Activated T-cell treated with anti-CD3 and anti-CD28 coated beads for 4 hours (primary cell): ENCODE data around the gene TSGA10IP.

Source experiments
- DNase-seq: peaks from one replicate; pipeline ENCODE4 v3.0.0-alpha.2; 2020

The TSGA10IP gene

GRCh38 chr11:65918211-65919140 is 26.8 kb upstream of the TSGA10IP start, which contains the start of gene C11orf68:
TSS of gene C11orf68 (minus strand) at chr11:65919062. CDS start at chr11:65919031, 31 bp downstream.
- peak; percentile 21 for DNase-seq

GRCh38 chr11:65919141-65919572 is 26.1 kb upstream of the TSGA10IP start, which contains the start of gene DRAP1:
TSS of gene DRAP1 (plus strand) at chr11:65919426. CDS start at chr11:65919502, 76 bp downstream.
- DNase-seq = peak; percentile 99

- DNase-seq = peak; percentile 50
Measured at GRCh38 chr11:65919573-65920371, 25.5 kb upstream of the TSGA10IP start.

GRCh38 chr11:65920372-65920802 is 24.9 kb upstream of the TSGA10IP start:
- no peak for DNase-seq

- no peak for DNase-seq
Measured at GRCh38 chr11:65921033-65921555, 24.2 kb upstream of the TSGA10IP start.

- no peak for DNase-seq
Measured at GRCh38 chr11:65921876-65922275, 23.4 kb upstream of the TSGA10IP start.

- DNase-seq = no peak
Measured at GRCh38 chr11:65922565-65922964, 22.7 kb upstream of the TSGA10IP start.

GRCh38 chr11:65925397-65925796 is 19.9 kb upstream of the TSGA10IP start:
- no peak for DNase-seq

- peak; percentile 64 for DNase-seq
Measured at GRCh38 chr11:65927904-65928397, 17.3 kb upstream of the TSGA10IP start.

- DNase-seq = no peak
Measured at GRCh38 chr11:65928667-65929066, 16.6 kb upstream of the TSGA10IP start.

- DNase-seq = no peak
Measured at GRCh38 chr11:65931773-65932557, 13.3 kb upstream of the TSGA10IP start.

GRCh38 chr11:65932558-65932919 is 12.7 kb upstream of the TSGA10IP start:
- DNase-seq = no peak

- DNase-seq = no peak
Measured at GRCh38 chr11:65934014-65934413, 11.3 kb upstream of the TSGA10IP start.

- no peak for DNase-seq
Measured at GRCh38 chr11:65937766-65938165, 7.5 kb upstream of the TSGA10IP start.

GRCh38 chr11:65941720-65942310 is 3.5 kb upstream of the TSGA10IP start:
- DNase-seq = no peak

- no peak for DNase-seq
Measured at GRCh38 chr11:65942531-65942930, 2.7 kb upstream of the TSGA10IP start.

GRCh38 chr11:65944191-65944590 is 1.1 kb upstream of the TSGA10IP start:
- no peak for DNase-seq

- no peak for DNase-seq
Measured at GRCh38 chr11:65944767-65945166, 513 bp upstream of the TSGA10IP start.

- DNase-seq = no peak
Measured at GRCh38 chr11:65945941-65946558, 770 bp downstream of the TSGA10IP start.

- no peak for DNase-seq
Measured at GRCh38 chr11:65946655-65947054, 1.4 kb downstream of the TSGA10IP start.

GRCh38 chr11:65947133-65947532 is 1.9 kb downstream of the TSGA10IP start:
- DNase-seq = no peak
